Natural killer cell treated with Interleukin-12 subunit alpha and Interleukin-12 subunit beta and Interleukin-15 and Interleukin-18, amount 100 ng/mL, for 72 hours (primary cell): ENCODE results near the gene PALM. TPM values are rescaled to one million over a fixed set of nuclear protein-coding genes. Genes with fewer than 3 reads are reported as not detected.

Source experiments
- ATAC-seq, 2 donors: fragments of 150-1000 bp; cut with Tn5 transposase in 1 of 2; sonication (Bioruptor Pico), chemical (Tn5 transposase) in 1 of 2; 2 replicates each; pipeline ENCODE4 v1.10.0; 2021
- DNase-seq: peaks from one replicate; pipeline ENCODE4 v3.0.0; 2022; ENCODE audit warnings: low spot score
- H3K27ac Mint-ChIP-seq, 2 donors: 1 replicate in 1 of 2; 2 replicates in 1 of 2; pipeline ENCODE4 v1.8.0; 2022; ENCODE audit warnings: mixed read lengths in 2 of 2, mild to moderate bottlenecking in 1 of 2, moderate library complexity in 1 of 2
- H3K27me3 Mint-ChIP-seq, 2 donors: 1 replicate in 1 of 2; 2 replicates in 1 of 2; pipeline ENCODE4 v1.8.0; 2022; ENCODE audit warnings: mixed read lengths in 2 of 2
- H3K36me3 Mint-ChIP-seq: one replicate; pipeline ENCODE4 v1.8.0; 2022; ENCODE audit warnings: mixed read lengths
- H3K4me1 Mint-ChIP-seq, 2 donors: 1 replicate in 1 of 2; 2 replicates in 1 of 2; pipeline ENCODE4 v1.8.0; 2022; ENCODE audit warnings: low read depth in 2 of 2, mixed read lengths in 2 of 2, mild to moderate bottlenecking in 1 of 2
- H3K4me3 Mint-ChIP-seq: one replicate; pipeline ENCODE4 v1.8.0; 2022; ENCODE audit warnings: mixed read lengths
- H3K9me3 Mint-ChIP-seq: 2 replicates; pipeline ENCODE4 v1.8.0; 2022; ENCODE audit warnings: mixed read lengths
- total RNA-seq, 2 donors: library from RNA; stranded (reverse); gene quantifications; one replicate each; pipeline ENCODE4 v1.2.3, GENCODE V29; 2022

The PALM gene
- total RNA-seq, 2 donors from 2014 or later, result not detected

GRCh38 chr19:704447-704741, 4.3 kb upstream of the PALM start:
- H3K4me3 Mint-ChIP-seq, result no peak overlapping the region
- ATAC-seq (no peak), DNase-seq (no peak)
- no peaks in the 10 kb centered on the region for H3K9me3 Mint-ChIP-seq
- H3K36me3 Mint-ChIP-seq, result no peaks in the 10 kb centered on the region
- peaks cover 7% of the 10 kb centered on the region in 2 donors for H3K4me1 Mint-ChIP-seq
- H3K27ac Mint-ChIP-seq, result no peak overlapping the region
- peaks cover 3 to 8% of the 10 kb centered on the region in 2 donors for H3K27me3 Mint-ChIP-seq

- peak in 1 of 2 donors; percentile 22 for ATAC-seq
- Mint-ChIP-seq H3K36me3 (no peaks in the 10 kb centered on the region), H3K4me3 (no peak overlapping the region), H3K4me1 (no peaks in the 10 kb centered on the region), H3K27ac (no peak overlapping the region), H3K9me3 (no peaks in the 10 kb centered on the region), H3K27me3 (peaks cover 3 to 8% of the 10 kb centered on the region in 2 donors)
- DNase-seq, result no peak
Measured at GRCh38 chr19:709196-709964, 645 bp downstream of the PALM start.

- no peak overlapping the region for H3K27ac Mint-ChIP-seq
- H3K9me3 Mint-ChIP-seq, result no peaks in the 10 kb centered on the region
- H3K36me3 Mint-ChIP-seq, result no peaks in the 10 kb centered on the region
- ATAC-seq (no peak), DNase-seq (no peak)
- no peak overlapping the region for H3K4me3 Mint-ChIP-seq
- no peaks in the 10 kb centered on the region for H3K4me1 Mint-ChIP-seq
- H3K27me3 Mint-ChIP-seq, result peaks cover 3 to 8% of the 10 kb centered on the region in 2 donors
Measured at GRCh38 chr19:709965-710571, 1.3 kb downstream of the PALM start.

- H3K4me1 Mint-ChIP-seq, result no peaks in the 10 kb centered on the region
- no peaks in the 10 kb centered on the region for H3K9me3 Mint-ChIP-seq
- no peak for ATAC-seq
- no peak overlapping the region for H3K27ac Mint-ChIP-seq
- DNase-seq, result no peak
- H3K4me3 Mint-ChIP-seq, result no peak overlapping the region
- H3K36me3 Mint-ChIP-seq, result no peaks in the 10 kb centered on the region
- peaks cover 6 to 14% of the 10 kb centered on the region in 2 donors for H3K27me3 Mint-ChIP-seq
Measured at GRCh38 chr19:710767-711166, 2.0 kb downstream of the PALM start.

GRCh38 chr19:711254-711653, 2.5 kb downstream of the PALM start:
- DNase-seq, result no peak
- Mint-ChIP-seq H3K4me1 (no peaks in the 10 kb centered on the region), H3K36me3 (no peaks in the 10 kb centered on the region), H3K4me3 (no peak overlapping the region), H3K27ac (no peak overlapping the region), H3K9me3 (no peaks in the 10 kb centered on the region), H3K27me3 (peaks cover 6 to 14% of the 10 kb centered on the region in 2 donors)
- ATAC-seq, result no peak

GRCh38 chr19:715347-715746, 6.6 kb downstream of the PALM start:
- Mint-ChIP-seq H3K27me3 (peaks cover 7 to 12% of the 10 kb centered on the region in 2 donors), H3K4me3 (no peak overlapping the region), H3K36me3 (no peaks in the 10 kb centered on the region), H3K9me3 (no peaks in the 10 kb centered on the region), H3K27ac (no peak overlapping the region), H3K4me1 (no peaks in the 10 kb centered on the region)
- ATAC-seq (no peak), DNase-seq (no peak)

GRCh38 chr19:718251-718951, 9.7 kb downstream of the PALM start:
- Mint-ChIP-seq H3K36me3 (no peaks in the 10 kb centered on the region), H3K27ac (no peak overlapping the region), H3K9me3 (no peaks in the 10 kb centered on the region), H3K4me3 (no peak overlapping the region), H3K27me3 (peaks cover 7 to 15% of the 10 kb centered on the region in 2 donors), H3K4me1 (no peaks in the 10 kb centered on the region)
- ATAC-seq (no peak), DNase-seq (no peak)

GRCh38 chr19:718991-719512, 10.3 kb downstream of the PALM start:
- no peaks in the 10 kb centered on the region for H3K9me3 Mint-ChIP-seq
- no peaks in the 10 kb centered on the region for H3K36me3 Mint-ChIP-seq
- no peak overlapping the region for H3K4me3 Mint-ChIP-seq
- no peak for ATAC-seq
- peaks cover 7 to 15% of the 10 kb centered on the region in 2 donors for H3K27me3 Mint-ChIP-seq
- no peak overlapping the region for H3K27ac Mint-ChIP-seq
- H3K4me1 Mint-ChIP-seq, result no peaks in the 10 kb centered on the region
- DNase-seq, result no peak

GRCh38 chr19:719636-720344, 11.1 kb downstream of the PALM start:
- H3K9me3 Mint-ChIP-seq, result no peaks in the 10 kb centered on the region
- peaks cover 7 to 15% of the 10 kb centered on the region in 2 donors for H3K27me3 Mint-ChIP-seq
- no peaks in the 10 kb centered on the region for H3K36me3 Mint-ChIP-seq
- no peak overlapping the region for H3K27ac Mint-ChIP-seq
- H3K4me3 Mint-ChIP-seq, result no peak overlapping the region
- H3K4me1 Mint-ChIP-seq, result no peaks in the 10 kb centered on the region
- no peak for DNase-seq
- no peak for ATAC-seq

GRCh38 chr19:720345-721160, 11.8 kb downstream of the PALM start:
- ATAC-seq (peak; percentile 12 to 15), DNase-seq (no peak)
- Mint-ChIP-seq H3K36me3 (no peaks in the 10 kb centered on the region), H3K9me3 (no peaks in the 10 kb centered on the region), H3K4me1 (no peaks in the 10 kb centered on the region), H3K27me3 (peaks cover 3 to 12% of the 10 kb centered on the region in 2 donors), H3K4me3 (no peak overlapping the region), H3K27ac (no peak overlapping the region)

GRCh38 chr19:722553-723101, 13.9 kb downstream of the PALM start:
- H3K36me3 Mint-ChIP-seq, result no peaks in the 10 kb centered on the region
- ATAC-seq, result no peak

GRCh38 chr19:723247-723646, 14.5 kb downstream of the PALM start:
- H3K36me3 Mint-ChIP-seq, result no peaks in the 10 kb centered on the region
- peaks cover 0 to 5% of the 10 kb centered on the region in 2 donors for H3K27me3 Mint-ChIP-seq
- no peaks in the 10 kb centered on the region for H3K4me1 Mint-ChIP-seq
- ATAC-seq, result no peak
- no peak overlapping the region for H3K27ac Mint-ChIP-seq
- no peak overlapping the region for H3K4me3 Mint-ChIP-seq
- no peaks in the 10 kb centered on the region for H3K9me3 Mint-ChIP-seq
- no peak for DNase-seq

More at GRCh38 chr19:722553-723101, 13.9 kb downstream of the PALM start:
- Mint-ChIP-seq H3K4me3 (no peak overlapping the region), H3K27ac (no peak overlapping the region), H3K9me3 (no peaks in the 10 kb centered on the region), H3K4me1 (no peaks in the 10 kb centered on the region), H3K27me3 (peaks cover 0 to 9% of the 10 kb centered on the region in 2 donors)
- DNase-seq, result no peak

GRCh38 chr19:723714-724113, 15.0 kb downstream of the PALM start:
- Mint-ChIP-seq H3K4me3 (no peak overlapping the region), H3K36me3 (no peaks in the 10 kb centered on the region), H3K4me1 (no peaks in the 10 kb centered on the region), H3K9me3 (no peaks in the 10 kb centered on the region), H3K27me3 (peaks cover 0 to 2% of the 10 kb centered on the region in 2 donors), H3K27ac (no peak overlapping the region)
- DNase-seq, result no peak
- no peak for ATAC-seq
